GM20431 (cell line): ENCODE data around the gene MYO5C.

Experiments
- in situ Hi-C: fragments of 300-500 bp; cut with MseI, MboI; formaldehyde crosslinking; loops from one replicate; pipeline ENCODE4 v1.15.0; 2020; ENCODE audit warnings: low sequenced_read_pairs; ENCODE audit not compliant: unreplicated experiment

The MYO5C gene

DNA sequence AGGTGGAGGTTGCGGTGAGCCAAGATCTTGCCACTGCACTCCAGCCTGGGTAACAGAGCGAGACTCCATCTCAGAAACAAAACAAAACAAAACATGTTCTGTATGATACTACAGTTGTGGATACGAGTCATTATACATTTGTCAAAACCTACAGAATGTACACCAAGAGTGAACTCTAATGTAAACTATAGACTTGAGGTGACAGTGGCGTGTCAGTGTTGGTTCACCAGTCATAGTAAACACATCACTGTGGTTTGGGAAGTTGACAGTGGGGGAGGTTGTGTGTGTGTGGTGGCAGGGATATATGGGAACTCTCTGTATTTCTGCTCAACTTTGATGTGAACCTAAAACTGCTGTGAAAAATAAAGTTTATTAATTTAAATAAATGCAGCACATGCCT is 71.4 kb downstream of the MYO5C start:
- in situ Hi-C loops = no loop called here

DNA sequence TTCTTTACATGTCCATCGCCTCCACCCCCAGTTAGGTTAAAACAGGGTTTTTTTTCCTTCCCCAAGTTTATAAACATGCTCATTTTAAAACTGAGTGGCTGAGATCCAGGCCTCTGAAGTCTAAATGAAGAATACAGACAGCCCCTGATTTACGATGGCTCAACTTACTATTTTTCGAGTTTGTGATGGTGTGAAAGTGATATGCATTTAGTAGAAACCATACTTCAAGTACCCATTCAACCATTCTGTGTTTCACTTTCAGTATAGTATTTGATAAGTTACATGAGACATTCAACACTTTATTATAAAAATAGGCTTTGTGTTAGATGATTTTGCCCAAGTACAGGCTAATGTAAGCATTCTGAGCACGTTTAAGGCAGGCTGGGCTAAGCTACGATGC is 73.9 kb downstream of the MYO5C start:
- in situ Hi-C loops = no loop called here

DNA sequence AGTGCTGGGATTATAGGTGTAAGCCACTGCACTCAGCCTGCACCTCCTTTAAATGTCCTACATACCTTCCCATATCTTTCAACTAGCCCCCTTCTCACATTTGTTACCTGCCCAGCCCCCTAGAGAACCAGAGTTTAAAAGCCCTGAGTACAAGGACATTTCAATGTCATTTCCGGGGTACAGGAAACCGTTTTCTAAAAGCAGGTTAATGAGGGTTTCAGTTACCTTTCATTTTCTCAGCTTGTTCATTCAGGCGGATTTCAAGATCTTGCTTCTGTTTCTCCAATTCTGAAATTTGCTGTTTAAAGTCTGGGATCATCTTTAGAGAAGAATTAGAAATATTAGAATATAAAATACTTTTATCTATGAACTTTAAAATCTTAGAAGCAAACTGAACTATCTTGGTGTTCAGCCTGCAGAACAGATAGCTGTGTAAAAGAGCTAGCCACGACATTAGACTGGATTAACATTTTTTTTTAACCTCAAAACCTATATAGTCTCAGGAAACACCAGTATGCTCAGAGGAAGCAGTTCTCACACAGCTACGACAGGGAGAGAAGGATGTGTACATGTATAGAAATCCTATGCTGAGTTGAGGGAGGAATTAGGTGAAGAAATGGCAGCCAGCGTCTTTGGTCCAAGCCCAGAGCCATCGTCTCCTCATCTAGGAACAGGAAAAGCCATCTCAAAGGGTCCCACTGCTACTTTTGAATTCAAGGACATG is 74.5 kb downstream of the MYO5C start:
- in situ Hi-C loops = no loop called here

DNA sequence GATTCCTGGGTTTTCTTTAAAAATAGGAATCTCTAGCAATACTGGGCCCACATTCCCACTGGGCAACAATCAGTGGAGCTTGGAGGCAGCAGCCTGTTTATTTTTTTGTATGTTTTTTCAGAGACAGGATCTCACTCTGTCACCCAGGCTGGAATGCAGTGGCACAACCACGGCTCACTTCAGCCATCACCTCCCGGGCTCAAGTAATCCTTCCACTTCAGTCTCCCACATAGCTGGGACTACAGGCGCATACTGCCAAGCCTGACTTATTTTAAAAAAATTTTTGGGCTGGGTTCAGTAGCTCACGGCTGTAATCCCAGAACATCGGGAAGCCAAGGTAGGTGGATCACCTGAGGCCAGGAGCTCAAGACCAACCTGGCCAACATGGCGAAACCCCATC is 75.4 kb downstream of the MYO5C start:
- in situ Hi-C loops = no loop called here

DNA sequence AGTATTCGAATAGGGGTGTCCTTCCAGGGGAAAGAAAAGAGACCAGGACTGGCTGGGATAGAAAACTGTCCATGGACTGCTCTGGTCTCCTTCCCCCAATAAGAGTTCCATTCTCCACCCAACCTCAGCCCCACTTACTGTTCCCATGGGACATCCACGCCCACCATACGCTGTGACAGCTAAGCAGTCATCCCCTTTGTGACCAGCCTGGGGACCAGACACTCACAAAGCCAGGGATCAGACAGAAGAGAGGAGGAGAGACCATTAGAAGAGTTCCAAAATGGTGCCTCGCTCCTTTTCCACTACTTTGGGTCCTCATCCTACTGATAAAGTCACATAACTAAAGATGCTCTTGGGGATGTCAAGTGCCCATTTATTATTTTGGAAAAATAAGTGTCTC is 76.8 kb downstream of the MYO5C start:
- in situ Hi-C loops = no loop called here

DNA sequence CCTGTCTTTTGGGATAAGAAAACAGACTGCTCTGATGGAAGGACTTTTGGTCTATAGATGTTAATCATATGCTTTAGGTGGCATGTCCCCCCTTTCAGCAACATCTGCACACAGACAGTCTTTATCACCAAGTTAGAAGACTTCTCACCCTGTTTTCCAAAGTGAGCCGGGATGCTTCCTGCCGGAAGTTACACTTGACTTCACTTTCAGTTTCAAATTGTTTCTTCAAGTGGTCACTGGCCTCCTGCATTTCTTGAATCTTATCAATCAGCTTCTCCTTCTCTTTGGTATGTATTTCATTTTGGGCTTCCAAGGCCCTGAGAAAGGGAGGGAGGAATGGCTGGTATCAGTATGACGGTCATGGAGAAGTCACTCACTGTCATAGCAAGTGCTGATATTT is 77.2 kb downstream of the MYO5C start:
- in situ Hi-C loops = no loop called here

DNA sequence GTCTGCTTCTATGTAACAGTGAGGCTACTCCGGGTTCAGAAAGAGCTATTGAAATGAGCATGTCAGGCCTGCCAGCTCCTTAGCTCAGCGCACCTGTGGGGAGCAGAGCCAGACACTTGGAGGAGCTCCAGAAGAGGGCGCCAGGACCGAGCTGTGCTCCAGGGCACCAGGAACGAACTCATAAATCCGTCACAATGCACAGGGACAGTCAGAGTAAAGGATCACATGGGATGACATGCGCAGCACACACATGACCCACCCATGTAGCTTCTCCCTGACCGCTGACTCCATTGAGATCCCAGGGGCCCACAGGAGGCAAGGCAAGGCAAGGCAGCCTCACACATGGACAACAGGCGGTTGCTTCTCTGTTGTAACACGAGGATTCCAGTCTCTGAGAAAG is 78.4 kb downstream of the MYO5C start:
- in situ Hi-C loops = no loop called here

DNA sequence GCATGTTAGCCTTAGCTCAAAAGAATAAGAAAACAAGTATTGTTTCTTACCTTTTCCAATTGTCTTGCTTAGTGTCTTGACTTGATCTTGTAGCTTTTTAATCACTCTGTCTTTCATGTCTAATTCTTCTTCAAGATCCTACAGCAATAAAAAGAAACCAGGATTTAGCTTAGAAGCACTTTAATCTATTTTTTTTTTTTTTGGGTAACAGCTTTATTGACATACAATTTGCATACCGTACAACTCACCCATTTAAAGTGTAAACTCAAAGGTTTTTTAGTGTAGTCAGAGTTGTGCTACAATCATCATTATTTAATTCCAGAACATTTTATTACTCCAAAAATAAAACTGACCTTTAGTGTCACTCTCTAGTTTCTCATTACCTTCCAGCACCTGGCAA is 81.1 kb downstream of the MYO5C start:
- in situ Hi-C loops = no loop called here

DNA sequence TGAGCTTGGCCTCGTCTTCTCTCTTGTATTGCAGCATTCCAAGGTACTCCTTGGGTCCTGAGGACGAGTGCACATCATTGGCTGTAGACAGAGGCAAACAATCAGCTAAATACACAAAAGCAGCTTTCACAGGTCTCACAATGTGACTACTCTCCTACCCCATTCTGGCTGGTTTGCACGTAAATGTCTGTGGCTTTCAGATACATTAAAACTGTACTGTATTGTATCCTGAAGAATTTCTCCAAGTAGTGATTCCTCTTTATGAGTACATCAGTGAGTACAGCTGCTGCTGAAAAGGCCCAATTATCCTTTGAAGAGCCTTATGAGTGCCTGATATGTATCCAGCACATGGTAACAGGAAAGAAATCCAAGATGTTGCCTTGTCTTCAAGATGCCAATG is 82.4 kb downstream of the MYO5C start:
- in situ Hi-C loops = no loop called here

DNA sequence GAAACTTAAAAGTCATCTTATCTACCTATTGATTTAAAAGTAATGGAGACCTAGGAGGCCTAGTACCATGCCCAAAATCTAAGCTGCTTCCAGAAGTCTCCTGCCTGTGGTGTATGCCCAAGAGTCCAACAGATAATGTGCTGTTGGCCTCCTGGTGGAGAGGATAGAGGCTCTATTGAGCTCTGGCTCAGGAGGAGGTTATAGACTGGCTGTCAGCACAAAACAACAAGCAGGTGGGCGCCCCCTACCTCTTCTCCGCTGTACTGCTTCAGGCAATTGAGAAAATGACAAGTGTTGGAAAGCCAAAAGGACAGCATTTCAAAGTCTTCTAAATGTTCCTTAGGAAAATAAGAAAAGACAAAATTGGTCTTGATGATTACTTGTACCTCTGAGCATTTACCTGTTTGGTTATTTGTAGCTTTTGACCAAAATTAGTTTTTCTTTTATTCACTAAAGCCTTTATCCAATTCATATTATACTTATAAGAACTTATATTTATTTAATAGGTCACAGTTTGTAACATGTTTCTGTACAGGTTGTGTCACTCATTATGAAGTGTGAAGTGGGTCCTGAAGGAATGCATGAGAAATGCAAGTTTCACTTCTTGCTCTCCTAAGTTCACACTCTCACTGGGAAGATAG is 87.2 kb downstream of the MYO5C start:
- in situ Hi-C loops = no loop called here

DNA sequence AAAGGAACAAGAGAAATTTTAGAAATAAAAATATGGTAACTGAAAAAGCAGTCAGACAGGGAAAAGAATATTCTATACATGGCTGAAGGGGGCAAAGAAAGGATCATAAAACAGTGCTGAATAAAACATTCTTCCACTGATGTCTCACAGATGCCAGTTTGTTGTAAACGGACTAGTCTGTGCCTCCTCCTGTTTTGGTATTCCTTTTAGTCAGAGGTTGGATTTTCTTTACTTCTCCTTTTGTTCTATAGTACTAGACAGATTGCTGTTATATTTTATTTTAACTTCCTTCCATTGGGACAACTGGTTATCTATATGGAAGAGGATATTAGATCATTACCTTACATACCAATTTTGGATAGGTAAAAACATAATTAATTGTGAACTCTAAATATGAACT is 88.4 kb downstream of the MYO5C start:
- in situ Hi-C loops = no loop called here

DNA sequence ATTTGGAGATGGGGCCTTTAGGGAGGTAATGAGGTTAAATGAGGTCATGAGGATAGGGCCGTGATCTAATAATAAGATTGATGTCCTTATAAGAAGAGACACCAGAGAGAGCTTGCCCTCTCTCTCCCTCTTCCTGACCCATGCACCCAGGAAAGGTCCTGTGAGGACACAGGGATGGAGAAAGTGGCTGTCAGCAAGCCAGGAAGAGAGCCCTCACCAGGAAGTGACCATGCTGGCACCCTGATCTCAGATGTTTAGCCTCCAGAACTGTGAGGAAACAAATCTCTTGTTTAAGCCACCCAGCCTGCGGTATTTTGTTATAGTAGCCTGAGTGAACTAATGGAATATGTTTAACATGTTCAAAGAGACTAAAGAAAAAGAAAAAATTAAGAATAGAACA is 89.2 kb downstream of the MYO5C start:
- in situ Hi-C loops = no loop called here

DNA sequence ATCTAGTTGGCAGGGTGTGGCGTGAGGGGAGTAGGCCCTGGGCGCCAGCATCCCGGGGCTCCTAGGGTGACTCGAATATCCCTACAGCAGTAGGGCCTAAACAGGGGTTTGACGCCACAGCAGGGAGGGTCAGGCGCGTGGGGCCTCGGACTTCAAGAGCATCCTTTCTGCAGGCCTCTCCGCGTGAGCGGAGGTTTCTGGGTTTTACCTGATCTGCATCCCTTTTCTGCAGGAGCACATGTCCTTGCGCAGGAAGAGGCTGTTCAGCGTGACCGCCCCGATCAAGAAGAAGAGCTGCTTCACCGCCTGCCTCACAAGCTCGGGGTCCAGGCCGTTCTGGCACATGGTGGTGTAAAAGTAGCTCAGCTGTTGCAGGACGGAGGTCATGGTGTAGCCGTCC is 90.9 kb downstream of the MYO5C start:
- in situ Hi-C loops = no loop called here

DNA sequence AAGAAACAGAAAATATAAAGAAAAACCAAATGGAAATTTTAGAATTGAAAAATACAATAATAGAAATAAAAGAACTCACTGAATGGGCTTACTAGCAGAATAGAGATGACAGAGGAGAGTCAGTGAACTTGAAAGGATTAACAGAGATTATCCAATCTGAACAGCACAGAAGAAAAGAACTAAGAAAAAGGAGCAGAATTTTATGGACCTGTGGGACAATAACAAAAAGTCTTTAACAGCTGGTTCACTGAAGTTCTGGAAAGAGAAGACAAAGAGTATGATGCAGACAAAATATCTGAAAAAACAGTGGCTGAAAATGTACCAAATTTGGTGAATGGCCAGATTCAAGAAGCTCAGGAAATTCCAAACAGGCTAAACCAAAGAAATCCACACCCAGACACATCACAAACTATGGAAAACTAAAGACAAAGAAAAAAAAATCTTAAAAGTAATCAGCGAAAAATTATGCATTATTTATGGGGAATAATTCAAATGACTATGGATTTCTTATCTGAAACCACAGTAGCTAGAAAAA is 94.7 kb downstream of the MYO5C start:
- in situ Hi-C loops = no loop called here

DNA sequence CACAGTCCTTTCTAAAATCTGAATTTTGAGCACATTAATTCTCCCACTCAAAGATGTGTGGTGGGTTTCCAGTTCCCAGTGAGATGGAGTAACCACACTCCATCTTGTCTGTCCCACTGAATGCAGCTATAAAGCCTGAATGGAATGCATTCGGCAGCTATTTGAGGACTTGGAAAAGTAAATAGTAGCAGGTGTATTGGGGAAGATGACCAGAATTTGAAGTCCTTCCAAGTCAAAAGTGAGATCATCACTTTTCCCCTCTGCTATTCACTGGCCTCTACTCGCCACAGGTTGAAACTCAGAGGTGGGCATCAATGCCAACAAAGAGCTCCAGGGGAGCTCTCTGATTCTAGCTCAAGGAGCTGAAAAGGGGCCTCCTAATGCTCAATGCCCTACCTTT is 96.3 kb downstream of the MYO5C start:
- in situ Hi-C loops = no loop called here

DNA sequence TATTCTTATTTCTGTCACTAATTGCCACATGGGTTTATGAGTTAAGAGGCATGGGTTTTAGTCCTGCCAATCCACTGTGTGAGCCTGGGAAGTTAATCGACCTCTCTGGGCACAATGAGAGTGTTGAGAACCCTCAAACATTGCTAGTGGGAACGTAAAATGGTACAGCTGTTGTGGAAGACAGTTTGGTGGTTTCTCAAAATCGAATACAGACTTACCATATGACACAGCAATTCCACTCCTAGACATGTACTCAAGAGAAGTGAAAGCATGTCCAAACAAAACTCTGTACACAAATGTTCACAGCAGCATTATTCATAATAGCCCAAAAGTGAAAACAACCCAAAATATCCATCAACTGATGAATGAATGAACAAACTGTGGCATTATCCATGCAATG is 98.7 kb downstream of the MYO5C start:
- in situ Hi-C loops = no loop called here

DNA sequence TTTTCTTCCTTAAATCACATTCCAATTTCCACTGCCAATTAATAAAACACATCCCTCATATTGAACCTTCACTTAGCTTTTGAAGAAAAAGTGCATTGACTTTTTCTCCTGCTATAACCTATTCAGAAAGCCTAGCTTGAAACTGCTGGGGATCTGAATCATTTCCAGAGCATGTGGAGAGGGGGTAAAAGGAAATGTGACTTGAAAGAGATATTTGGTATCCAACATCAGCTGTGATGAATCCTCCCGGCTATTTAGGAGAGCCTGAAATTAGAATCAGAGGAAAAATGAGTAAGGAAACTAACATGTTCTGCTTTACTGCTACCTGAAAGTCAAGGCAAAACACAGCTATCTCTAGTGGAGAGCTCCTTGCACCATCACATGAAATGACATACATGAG is 101.8 kb downstream of the MYO5C start:
- in situ Hi-C loops = no loop called here

DNA sequence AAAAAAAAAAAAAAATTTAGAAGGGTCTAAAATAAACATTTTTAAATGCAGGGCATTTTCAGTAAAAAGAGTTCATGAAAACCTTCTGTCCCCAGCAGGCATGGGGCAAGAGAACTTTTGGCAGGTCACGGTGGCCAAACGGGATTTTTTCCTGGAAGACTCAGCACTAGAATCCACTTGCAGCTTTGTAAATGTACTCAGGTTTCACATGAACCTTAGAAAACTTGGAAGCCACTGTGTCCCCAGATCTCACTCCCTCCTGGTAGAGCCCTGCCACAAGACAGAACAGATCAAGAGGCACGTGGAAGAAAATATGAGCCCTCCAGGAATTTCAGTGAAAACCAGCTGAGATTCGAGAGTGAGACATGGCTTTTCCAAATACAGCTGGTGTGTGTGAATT is 102.3 kb downstream of the MYO5C start:
- in situ Hi-C loops = no loop called here

DNA sequence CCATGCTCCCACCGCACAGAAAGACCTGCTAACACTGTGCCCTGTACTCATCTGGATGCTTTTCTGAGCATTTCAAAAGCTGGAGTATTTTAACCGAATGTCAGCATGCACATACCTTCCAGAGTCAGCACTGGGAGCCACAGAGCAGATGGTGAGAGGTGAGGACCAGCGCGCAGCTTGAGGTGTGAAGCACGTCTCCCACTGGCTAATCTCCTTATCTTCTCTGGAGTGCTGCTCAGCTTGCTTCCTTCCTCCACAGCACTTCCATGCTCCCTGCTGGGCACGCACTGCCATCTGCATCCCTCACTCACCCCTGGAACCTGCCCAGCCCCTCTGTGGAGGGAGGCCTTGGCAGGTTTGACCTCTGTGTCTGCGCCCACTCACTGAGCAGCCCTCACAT is 104.4 kb downstream of the MYO5C start, which contains the start of gene GNB5:
TSS of gene GNB5 (minus strand) at position 186 of the 400 bp plus-strand sequence. CDS start 6,716 bp downstream, outside the sequence.
- in situ Hi-C loops = no loop called here

DNA sequence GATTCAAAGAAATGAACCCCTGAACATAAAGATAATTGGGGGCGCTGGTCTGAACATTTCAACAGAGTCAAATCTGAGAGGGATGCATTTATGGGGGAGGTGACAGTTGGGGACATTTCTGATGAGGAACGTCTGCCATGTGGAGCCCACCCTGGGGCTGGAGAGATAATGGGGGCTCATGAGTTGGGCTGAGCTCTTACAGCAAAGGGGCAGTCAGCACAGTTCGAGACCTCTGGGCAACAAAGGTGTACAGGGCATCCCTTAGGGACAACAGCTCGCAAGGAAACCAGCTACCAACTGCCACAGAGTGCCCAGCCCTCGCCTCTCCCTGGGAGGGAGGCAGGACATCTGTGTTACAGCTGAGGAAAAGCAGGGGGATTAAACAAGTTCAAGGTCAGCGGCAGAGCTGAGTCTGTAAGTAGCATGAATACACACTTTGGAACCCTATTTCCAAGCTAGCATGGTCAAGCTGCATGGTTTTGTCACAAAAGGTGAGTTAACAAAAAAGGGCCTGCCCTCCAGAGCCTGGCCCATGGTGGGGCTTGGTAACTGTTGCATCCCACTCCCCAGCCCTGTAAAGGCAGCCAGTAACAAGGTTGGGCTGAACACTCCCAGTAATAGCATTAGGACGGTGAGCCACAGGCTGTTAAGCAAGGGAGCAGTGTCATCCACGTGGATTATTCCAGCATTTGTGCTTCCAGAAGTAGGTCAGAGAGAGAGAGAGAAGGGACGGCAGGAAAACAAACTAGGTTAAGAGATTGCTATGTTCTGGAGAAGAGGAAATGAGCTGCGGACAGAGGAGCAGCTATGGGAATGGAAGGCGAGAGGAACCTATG is 108.7 kb downstream of the MYO5C start:
- in situ Hi-C loops = no loop called here

DNA sequence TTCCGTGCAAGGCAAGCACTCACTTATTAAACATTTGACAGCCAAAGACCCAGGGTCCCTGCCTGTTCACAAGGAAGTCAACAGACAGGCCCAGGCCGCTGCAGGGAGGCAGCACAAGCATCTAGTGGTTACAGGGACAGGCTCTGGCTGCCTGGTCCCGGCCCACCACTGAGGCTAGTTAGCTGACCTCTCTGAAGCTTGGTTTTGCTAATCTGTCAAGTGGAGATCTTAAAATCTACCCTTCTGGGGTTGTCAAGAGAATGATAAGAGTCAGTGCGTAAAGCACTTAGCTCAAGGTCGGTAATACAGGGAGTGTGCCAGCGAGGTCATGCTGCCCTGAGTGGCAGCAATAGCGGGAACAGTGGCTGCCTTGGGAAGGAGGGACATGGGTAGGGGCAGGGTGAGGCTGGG is 110.4 kb downstream of the MYO5C start:
- in situ Hi-C loops = no loop called here
